Epithelial cell of proximal tubule (primary cell): ENCODE data around the gene C13orf42. TPM values are rescaled to one million over a fixed set of nuclear protein-coding genes. Genes with fewer than 3 reads are reported as not detected.
"Not testable (repeated sequence)": the region's sequence is repeated elsewhere in the genome, so short reads cannot be mapped to it uniquely, and the experiment has no call there.

Experiments
- DNase-seq: peaks from one replicate; pipeline ENCODE4 v3.0.0-alpha.2; 2011; ENCODE audit warnings: low read depth
- H3K4me3 ChIP-seq: 2 replicates; pipeline ENCODE4 v1.5.1; 2011; ENCODE audit warnings: low read depth, mild to moderate bottlenecking, low read length
- CTCF ChIP-seq: conservative IDR thresholded peaks from 2 replicates; pipeline ENCODE4 v1.5.1; 2012; ENCODE audit warnings: low read depth, mild to moderate bottlenecking, low read length
- total RNA-seq: library from RNA; depleted of rRNA; stranded (reverse); fragments of >200 nt; gene quantifications from 2 replicates; pipeline ENCODE4 v1.2.3, GENCODE V29; 2015

C13orf42 gene
- total RNA-seq, 1 donor from 2014 or later: not detected

DNA sequence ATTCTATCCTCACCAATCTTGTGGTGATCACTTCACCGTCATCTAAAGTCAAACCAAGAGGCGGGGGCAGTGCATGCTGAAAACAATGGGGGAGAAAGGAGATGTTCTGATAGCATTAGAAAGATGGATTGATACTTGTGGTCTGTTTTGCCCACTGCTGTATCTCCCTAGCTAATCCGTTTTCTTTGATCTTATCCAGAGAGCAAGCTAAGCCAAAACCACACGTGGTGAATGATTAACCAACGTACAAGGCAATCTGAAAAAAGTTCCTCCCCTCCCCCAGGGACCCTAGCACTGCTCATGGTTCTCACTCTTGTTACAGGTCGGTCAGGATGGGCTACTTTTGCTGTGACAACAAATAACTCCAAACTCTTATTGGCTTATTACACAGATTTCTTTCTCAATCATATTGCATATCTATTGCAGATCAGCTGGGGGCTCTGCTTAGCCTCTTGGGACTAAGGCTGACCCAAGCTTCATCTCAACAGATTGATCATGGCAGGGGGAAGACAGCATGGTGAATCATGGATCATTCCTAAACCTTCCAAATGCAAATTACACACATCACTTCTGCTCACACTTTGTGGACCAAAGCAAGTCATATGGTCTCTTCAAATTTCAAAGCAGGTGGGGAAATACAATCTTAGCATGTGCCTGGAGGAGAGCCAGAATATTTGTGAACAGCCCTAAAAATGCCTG, 11.9 kb upstream of the C13orf42 start:
- TF ChIP-seq CTCF: no peak
- no peak for DNase-seq
- no peak overlapping the region for H3K4me3 ChIP-seq

DNA sequence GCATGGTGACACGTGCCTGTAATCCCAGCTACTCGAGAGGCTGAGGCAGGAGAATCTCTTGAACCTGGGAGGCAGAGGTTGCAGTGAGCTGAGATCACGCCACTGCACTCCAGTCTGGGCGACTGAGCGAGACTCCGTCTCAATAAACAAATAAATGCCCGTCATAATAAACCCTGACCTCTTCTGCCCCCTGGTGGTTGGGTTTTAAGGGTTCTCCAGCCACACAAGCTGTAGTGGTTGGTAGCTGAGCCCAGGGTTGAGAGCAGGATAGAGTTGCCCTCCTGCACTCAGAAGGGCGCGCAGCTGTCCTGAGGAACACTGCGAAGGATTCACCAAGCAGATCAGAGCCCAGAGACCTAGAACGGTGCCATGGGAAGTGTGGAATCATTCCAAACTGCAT, 9.8 kb upstream of the C13orf42 start:
- DNase-seq, H3K4me3 ChIP-seq: not testable (repeated sequence)
- TF ChIP-seq CTCF: peak; percentile 41

GRCh38 chr13:51118809-51119431, 7.8 kb upstream of the C13orf42 start:
- no peak for TF ChIP-seq CTCF
- no peak overlapping the region for H3K4me3 ChIP-seq
- no peak for DNase-seq

- no peak for DNase-seq
- H3K4me3 ChIP-seq: no peak overlapping the region
- no peak for TF ChIP-seq CTCF
Observed at GRCh38 chr13:51113969-51114368, 2.9 kb upstream of the C13orf42 start.

GRCh38 chr13:51113186-51113881, 2.3 kb upstream of the C13orf42 start:
- H3K4me3 ChIP-seq: no peak overlapping the region
- TF ChIP-seq CTCF: no peak
- no peak for DNase-seq

DNA sequence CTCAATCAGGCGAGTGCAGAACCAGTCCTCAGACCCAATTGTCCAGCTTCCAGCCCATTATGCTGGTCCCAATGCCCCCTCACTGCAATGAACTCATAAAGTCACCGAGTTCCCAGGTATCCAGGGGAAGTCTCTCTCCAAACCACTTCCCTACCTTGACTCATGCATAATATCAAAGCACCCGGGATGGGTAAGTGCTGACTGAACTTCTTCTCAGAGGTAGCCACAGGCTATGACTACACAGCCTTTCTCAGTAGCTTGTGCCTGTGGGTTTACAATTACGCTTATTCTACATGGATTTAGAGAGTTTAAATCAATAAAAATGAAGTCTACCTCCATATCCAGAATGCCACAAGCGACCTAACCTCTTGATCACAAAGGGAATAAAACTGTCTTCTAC, 1.7 kb upstream of the C13orf42 start:
- no peak for TF ChIP-seq CTCF
- H3K4me3 ChIP-seq: no peak overlapping the region
- DNase-seq: no peak
